Measurements from ENCODE around the gene EML1.
"Not testable (repeated sequence)": the region's sequence is repeated elsewhere in the genome, so short reads cannot be mapped to it uniquely, and the experiment has no call there.

EML1 gene

GRCh38 chr14:99945732-99946651 is 152.8 kb downstream of the EML1 start:
- peak; percentile 36 for DNase-seq

- peak; percentile 56 for DNase-seq
Measured at GRCh38 chr14:99946652-99947489, 153.7 kb downstream of the EML1 start.

GRCh38 chr14:99947695-99948094 is 154.5 kb downstream of the EML1 start:
- DNase-seq = no peak

- DNase-seq = not testable (repeated sequence)
Measured at GRCh38 chr14:99949011-99949732, 156.0 kb downstream of the EML1 start.

GRCh38 chr14:99950181-99950580 is 157.0 kb downstream of the EML1 start:
- no peak for DNase-seq

- DNase-seq = no peak
Measured at GRCh38 chr14:99951085-99951484, 157.9 kb downstream of the EML1 start.

- DNase-seq = no peak
Measured at GRCh38 chr14:99952039-99952438, 158.8 kb downstream of the EML1 start.

- DNase-seq = no peak
Measured at GRCh38 chr14:99952453-99952852, 159.2 kb downstream of the EML1 start.

GRCh38 chr14:99955826-99956455 is 162.7 kb downstream of the EML1 start:
- DNase-seq = no peak

- no peak for DNase-seq
Measured at GRCh38 chr14:99958380-99958779, 165.2 kb downstream of the EML1 start.

- DNase-seq = no peak
Measured at GRCh38 chr14:99961826-99962518, 168.8 kb downstream of the EML1 start.

GRCh38 chr14:99964979-99965378 is 171.8 kb downstream of the EML1 start:
- DNase-seq = no peak

- DNase-seq = no peak
Measured at GRCh38 chr14:99966037-99966835, 173.0 kb downstream of the EML1 start.

- no peak for DNase-seq
Measured at GRCh38 chr14:99966912-99967311, 173.7 kb downstream of the EML1 start.

GRCh38 chr14:99968191-99968920 is 175.1 kb downstream of the EML1 start:
- DNase-seq = no peak

- DNase-seq = no peak
Measured at GRCh38 chr14:99968941-99969340, 175.7 kb downstream of the EML1 start.

- DNase-seq = no peak
Measured at GRCh38 chr14:99969673-99970322, 176.6 kb downstream of the EML1 start.

- DNase-seq = peak; percentile 96
Measured at GRCh38 chr14:99971087-99971940, 178.1 kb downstream of the EML1 start.
